ENCODE results near the gene FAAP24.
"Not testable (repeated sequence)": the region's sequence is repeated elsewhere in the genome, so short reads cannot be mapped to it uniquely, and the experiment has no call there.

The FAAP24 gene

GRCh38 chr19:32997716-32998355 is 25.8 kb downstream of the FAAP24 start:
- Histone ChIP-seq H3K4me3 (no peak overlapping the region), H3K9me3 (no peaks in the 10 kb centered on the region), H3K4me2 (no peak overlapping the region), H3K9ac (no peak overlapping the region), H3K27ac (no peak overlapping the region), H4K20me1 (no peaks in the 10 kb centered on the region), H3K27me3 (no peaks in the 10 kb centered on the region), H3K36me3 (no peaks in the 10 kb centered on the region), H3K4me1 (peaks cover 40% of the 10 kb centered on the region)
- no peak for TF ChIP-seq Cebpa-rat (IDR thresholded peaks at IDR 0.05)

- H3K27ac ChIP-seq, result no peak overlapping the region
- H3K9me3 ChIP-seq, result no peaks in the 10 kb centered on the region
- H3K4me2 ChIP-seq, result peak overlapping the region; percentile 69
- peaks cover 43% of the 10 kb centered on the region for H3K4me1 ChIP-seq
- no peaks in the 10 kb centered on the region for H3K27me3 ChIP-seq
- H3K36me3 ChIP-seq, result no peaks in the 10 kb centered on the region
- no peak overlapping the region for H3K4me3 ChIP-seq
- TF ChIP-seq Cebpa-rat (IDR thresholded peaks at IDR 0.05), result no peak
- no peaks in the 10 kb centered on the region for H4K20me1 ChIP-seq
- H3K9ac ChIP-seq, result no peak overlapping the region
These were observed 26.7 kb downstream of the FAAP24 start for GRCh38 chr19:32998722-32999121.

- no peak for TF ChIP-seq Cebpa-rat (IDR thresholded peaks at IDR 0.05)
- Histone ChIP-seq H3K27ac (no peak overlapping the region), H3K4me1 (peaks cover 43% of the 10 kb centered on the region), H3K4me3 (no peak overlapping the region), H4K20me1 (no peaks in the 10 kb centered on the region), H3K36me3 (no peaks in the 10 kb centered on the region), H3K27me3 (no peaks in the 10 kb centered on the region), H3K9ac (no peak overlapping the region), H3K4me2 (peak overlapping the region; percentile 69), H3K9me3 (no peaks in the 10 kb centered on the region)
These were observed 28.5 kb downstream of the FAAP24 start for GRCh38 chr19:33000510-33000909.

- Histone ChIP-seq H4K20me1 (no peaks in the 10 kb centered on the region), H3K4me2 (peak overlapping the region; percentile 69), H3K4me3 (no peak overlapping the region), H3K27me3 (no peaks in the 10 kb centered on the region), H3K4me1 (peaks cover 43% of the 10 kb centered on the region), H3K36me3 (no peaks in the 10 kb centered on the region), H3K27ac (no peak overlapping the region), H3K9ac (no peak overlapping the region), H3K9me3 (no peaks in the 10 kb centered on the region)
- no peak for TF ChIP-seq Cebpa-rat (IDR thresholded peaks at IDR 0.05)
These were observed 28.9 kb downstream of the FAAP24 start for GRCh38 chr19:33000910-33001309.

GRCh38 chr19:33002126-33002865 is 30.3 kb downstream of the FAAP24 start:
- H4K20me1 ChIP-seq, H3K36me3 ChIP-seq, H3K9ac ChIP-seq, H3K9me3 ChIP-seq, H3K27me3 ChIP-seq, H3K4me3 ChIP-seq: not testable (repeated sequence)
- H3K27ac ChIP-seq, result peak overlapping the region; percentile 48; the same call in 1 of the 2 replicates
- H3K4me2 ChIP-seq, result peak overlapping the region; percentile 71
- H3K4me1 ChIP-seq, result peaks cover 43% of the 10 kb centered on the region

- H3K27ac ChIP-seq, H3K4me2 ChIP-seq, H3K36me3 ChIP-seq: not testable (repeated sequence)
These were observed 31.5 kb downstream of the FAAP24 start for GRCh38 chr19:33003424-33004024.

GRCh38 chr19:33005440-33005839 is 33.4 kb downstream of the FAAP24 start:
- TF ChIP-seq Cebpa-rat (IDR thresholded peaks at IDR 0.05), result no peak
- Histone ChIP-seq H3K36me3 (no peaks in the 10 kb centered on the region), H3K27ac (no peak overlapping the region)

More at GRCh38 chr19:33003424-33004024, 31.5 kb downstream of the FAAP24 start:
- not testable (repeated sequence) for H3K9me3 ChIP-seq, H3K4me3 ChIP-seq, H3K27me3 ChIP-seq, H3K9ac ChIP-seq, H4K20me1 ChIP-seq
- H3K4me1 ChIP-seq, result peaks cover 43% of the 10 kb centered on the region

GRCh38 chr19:33008738-33009137 is 36.7 kb downstream of the FAAP24 start:
- no peak overlapping the region for H3K4me2 ChIP-seq
- no peaks in the 10 kb centered on the region for H3K9me3 ChIP-seq
- no peak overlapping the region for H3K9ac ChIP-seq
- H4K20me1 ChIP-seq, result no peaks in the 10 kb centered on the region
- no peaks in the 10 kb centered on the region for H3K4me1 ChIP-seq
- H3K27me3 ChIP-seq, result no peaks in the 10 kb centered on the region
- no peak for TF ChIP-seq Cebpa-rat (IDR thresholded peaks at IDR 0.05)
- H3K4me3 ChIP-seq, result no peak overlapping the region
- no peak overlapping the region for H3K27ac ChIP-seq
- H3K36me3 ChIP-seq, result 0 out of 2 replicates have a peak, but pooled peaks cover 6% of the 10 kb centered on the region

More at GRCh38 chr19:33005440-33005839, 33.4 kb downstream of the FAAP24 start:
- no peaks in the 10 kb centered on the region for H4K20me1 ChIP-seq
- no peak overlapping the region for H3K4me3 ChIP-seq
- no peaks in the 10 kb centered on the region for H3K9me3 ChIP-seq
- peaks cover 27% of the 10 kb centered on the region for H3K4me1 ChIP-seq
- H3K9ac ChIP-seq, result no peak overlapping the region
- H3K4me2 ChIP-seq, result no peak overlapping the region
- H3K27me3 ChIP-seq, result no peaks in the 10 kb centered on the region

GRCh38 chr19:33010891-33011290 is 38.8 kb downstream of the FAAP24 start:
- not testable (repeated sequence) for H3K36me3 ChIP-seq, H3K27ac ChIP-seq, H4K20me1 ChIP-seq, H3K9ac ChIP-seq, H3K9me3 ChIP-seq, H3K4me3 ChIP-seq, H3K4me1 ChIP-seq, H3K27me3 ChIP-seq, H3K4me2 ChIP-seq

GRCh38 chr19:33022472-33023116 is 50.6 kb downstream of the FAAP24 start:
- no peak overlapping the region for H3K4me2 ChIP-seq
- H4K20me1 ChIP-seq, result no peaks in the 10 kb centered on the region
- H3K9ac ChIP-seq, result no peak overlapping the region

More at GRCh38 chr19:33022472-33023116, 50.6 kb downstream of the FAAP24 start:
- no peaks in the 10 kb centered on the region; the same call in 1 of the 2 replicates for H3K36me3 ChIP-seq
- TF ChIP-seq Cebpa-rat (IDR thresholded peaks at IDR 0.05), result no peak
- no peaks in the 10 kb centered on the region for H3K4me1 ChIP-seq
- no peaks in the 10 kb centered on the region for H3K9me3 ChIP-seq
- H3K27me3 ChIP-seq, result no peaks in the 10 kb centered on the region
- H3K27ac ChIP-seq, result no peak overlapping the region
- H3K4me3 ChIP-seq, result no peak overlapping the region

Data from BLaER1 (cell line).